ENCODE results near the gene NPAS2.

The NPAS2 gene

DNA sequence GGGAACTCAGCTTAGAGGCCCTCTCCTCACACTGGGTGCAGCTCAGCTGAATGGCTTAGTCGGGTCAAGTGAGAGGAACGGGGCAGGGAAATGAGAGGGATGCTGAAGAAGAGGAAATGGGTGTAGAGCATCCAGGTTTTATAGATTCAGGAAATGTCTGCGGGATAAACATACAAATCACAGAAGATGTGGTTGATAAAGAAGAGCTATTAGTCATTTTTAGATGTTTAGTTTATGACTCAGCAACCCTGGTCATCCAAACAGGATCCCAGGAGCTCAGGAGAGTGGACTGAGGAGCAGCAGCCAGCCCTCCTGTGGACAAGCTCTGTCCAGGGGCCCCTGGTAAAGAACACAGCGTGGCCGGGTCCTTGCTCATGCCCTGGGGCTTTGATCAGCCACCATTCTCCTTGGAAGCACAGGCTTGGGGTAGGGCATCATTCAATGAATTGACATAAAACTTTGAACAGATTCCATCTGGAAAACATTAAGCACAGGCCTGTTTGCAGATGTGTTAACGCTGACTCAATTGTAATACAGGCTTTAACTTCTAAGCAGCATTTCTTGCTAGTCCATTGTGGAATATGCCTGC, 83.0 kb downstream of the NPAS2 start:
- TF ChIP-seq, protein P1, sequence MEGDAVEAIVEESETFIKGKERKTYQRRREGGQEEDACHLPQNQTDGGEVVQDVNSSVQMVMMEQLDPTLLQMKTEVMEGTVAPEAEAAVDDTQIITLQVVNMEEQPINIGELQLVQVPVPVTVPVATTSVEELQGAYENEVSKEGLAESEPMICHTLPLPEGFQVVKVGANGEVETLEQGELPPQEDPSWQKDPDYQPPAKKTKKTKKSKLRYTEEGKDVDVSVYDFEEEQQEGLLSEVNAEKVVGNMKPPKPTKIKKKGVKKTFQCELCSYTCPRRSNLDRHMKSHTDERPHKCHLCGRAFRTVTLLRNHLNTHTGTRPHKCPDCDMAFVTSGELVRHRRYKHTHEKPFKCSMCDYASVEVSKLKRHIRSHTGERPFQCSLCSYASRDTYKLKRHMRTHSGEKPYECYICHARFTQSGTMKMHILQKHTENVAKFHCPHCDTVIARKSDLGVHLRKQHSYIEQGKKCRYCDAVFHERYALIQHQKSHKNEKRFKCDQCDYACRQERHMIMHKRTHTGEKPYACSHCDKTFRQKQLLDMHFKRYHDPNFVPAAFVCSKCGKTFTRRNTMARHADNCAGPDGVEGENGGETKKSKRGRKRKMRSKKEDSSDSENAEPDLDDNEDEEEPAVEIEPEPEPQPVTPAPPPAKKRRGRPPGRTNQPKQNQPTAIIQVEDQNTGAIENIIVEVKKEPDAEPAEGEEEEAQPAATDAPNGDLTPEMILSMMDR (IDR thresholded peaks at IDR 0.05; ENCODE audit: insufficient read depth, low read depth, low read length, missing control alignments), result no peak
- H3K4me3 ChIP-seq (ENCODE audit: low read depth, low read length), result no peak overlapping the region
- no peak for DNase-seq (ENCODE audit: low read depth)

DNA sequence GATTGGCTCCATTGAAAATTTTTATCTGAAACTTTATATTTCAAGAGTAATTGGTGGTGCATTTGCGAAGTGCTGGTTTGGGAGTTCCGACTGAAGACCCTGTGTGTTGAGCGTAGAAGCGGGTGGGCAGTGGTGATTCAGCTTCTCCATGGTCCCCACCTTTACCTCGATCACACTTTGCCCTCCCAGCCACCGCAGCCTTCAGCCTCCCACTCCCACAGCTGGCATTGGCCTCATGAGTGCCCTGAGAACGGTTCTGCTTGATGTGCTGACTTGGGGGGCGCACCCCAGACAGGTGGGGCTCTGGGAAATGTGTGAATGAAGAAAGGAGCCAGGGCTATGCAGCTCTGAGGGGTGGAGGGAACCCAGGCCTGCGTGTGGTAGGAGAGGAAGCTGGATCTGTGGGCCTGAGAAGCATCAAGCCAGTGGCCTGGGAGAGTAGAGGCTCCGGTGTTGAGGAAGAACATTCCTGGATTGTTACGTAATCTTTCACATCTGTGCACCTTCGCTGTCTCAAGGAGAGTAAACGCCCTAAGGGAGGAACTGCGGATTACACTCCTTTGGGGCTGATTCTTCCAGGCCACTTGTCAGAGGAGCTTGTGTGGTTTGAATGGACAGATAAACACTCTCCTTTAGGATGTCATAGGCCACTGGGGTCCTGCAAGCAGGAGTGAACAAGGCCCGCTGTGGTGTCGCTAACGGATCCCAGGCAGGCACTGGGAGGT, 83.8 kb downstream of the NPAS2 start:
- TF ChIP-seq, protein P1 (IDR thresholded peaks at IDR 0.05; ENCODE audit: insufficient read depth, low read depth, low read length, missing control alignments), result no peak
- no peak for DNase-seq (ENCODE audit: low read depth)
- H3K4me3 ChIP-seq (ENCODE audit: low read depth, low read length), result no peak overlapping the region

DNA sequence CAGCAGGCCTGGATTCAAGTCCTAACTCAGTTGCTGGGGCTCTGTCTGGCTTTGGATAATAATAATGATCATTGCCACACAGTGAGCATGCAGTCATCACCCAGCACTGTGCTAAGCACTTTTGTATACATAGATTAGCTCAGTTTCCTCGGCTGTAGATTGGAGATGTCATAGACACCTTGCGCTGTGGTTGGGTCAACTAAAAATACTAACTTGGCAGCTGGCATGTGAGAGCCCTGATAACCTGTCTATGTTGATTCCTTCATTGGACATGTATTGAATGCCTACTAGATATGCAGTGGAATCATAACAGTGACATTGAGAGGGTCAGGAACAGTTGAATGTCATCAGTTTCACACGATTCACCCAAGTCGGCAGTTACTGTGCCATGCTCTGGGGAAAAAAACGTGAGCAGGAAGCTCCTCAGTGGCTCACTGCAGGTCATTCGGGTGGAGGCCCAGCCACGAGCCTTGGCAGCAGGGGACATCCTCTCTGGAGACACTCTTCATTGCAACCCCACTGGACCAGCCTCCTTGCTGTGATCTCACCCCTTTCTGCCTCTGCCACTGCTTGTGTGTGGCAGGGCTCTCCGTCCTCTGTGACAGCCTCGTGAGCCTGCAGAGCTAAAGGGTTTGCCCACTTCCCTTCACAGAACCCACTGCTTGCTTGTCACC, 85.3 kb downstream of the NPAS2 start:
- DNase-seq (ENCODE audit: low read depth), result no peak
- TF ChIP-seq, protein P1 (IDR thresholded peaks at IDR 0.05; ENCODE audit: insufficient read depth, low read depth, low read length, missing control alignments), result no peak
- H3K4me3 ChIP-seq (ENCODE audit: low read depth, low read length), result no peak overlapping the region

DNA sequence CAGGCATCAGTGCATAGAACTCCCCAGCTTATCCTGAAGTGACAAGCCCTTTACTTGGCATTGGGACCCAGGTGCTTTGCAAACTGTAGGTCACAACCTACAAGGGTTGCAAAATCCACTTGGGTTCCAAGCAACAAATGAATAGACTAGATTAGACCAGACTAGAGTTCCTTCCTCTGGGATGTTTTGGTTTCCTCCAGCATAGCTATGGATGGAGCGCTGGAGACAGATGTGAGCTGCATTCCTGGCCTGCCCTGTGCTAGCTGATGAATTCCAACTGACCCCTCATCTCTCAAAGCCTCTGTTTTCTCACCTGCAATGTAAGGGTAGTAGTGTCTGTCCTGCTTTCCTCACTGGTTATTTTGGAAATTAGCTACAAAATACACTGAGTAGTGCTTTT, 86.2 kb downstream of the NPAS2 start:
- TF ChIP-seq, protein P1 (IDR thresholded peaks at IDR 0.05; ENCODE audit: insufficient read depth, low read depth, low read length, missing control alignments), result no peak
- no peak overlapping the region for H3K4me3 ChIP-seq (ENCODE audit: low read depth, low read length)
- DNase-seq (ENCODE audit: low read depth), result no peak

DNA sequence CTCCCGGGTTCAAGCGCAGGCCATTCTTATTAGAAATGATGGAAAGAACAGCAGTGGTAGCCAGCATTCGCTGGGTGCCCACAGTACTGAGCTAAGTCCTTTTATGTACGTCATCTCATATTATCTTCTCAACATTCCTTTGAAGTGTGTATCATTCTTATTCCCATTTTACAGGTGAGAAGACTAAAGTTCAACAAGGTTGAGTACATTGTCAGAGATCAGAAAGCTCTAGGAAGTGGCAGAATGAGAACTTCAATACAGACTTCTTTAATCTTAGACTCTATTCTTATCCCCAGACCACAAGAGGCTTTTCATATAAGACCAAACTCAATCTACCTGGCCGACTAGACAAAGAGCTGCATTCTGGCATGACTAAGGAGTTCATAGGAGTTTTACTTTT, 86.7 kb downstream of the NPAS2 start:
- no peak for DNase-seq (ENCODE audit: low read depth)
- TF ChIP-seq, protein P1 (IDR thresholded peaks at IDR 0.05; ENCODE audit: insufficient read depth, low read depth, low read length, missing control alignments), result no peak

GRCh38 chr2:100907832-100908231, 87.9 kb downstream of the NPAS2 start:
- TF ChIP-seq, protein P1 (IDR thresholded peaks at IDR 0.05; ENCODE audit: insufficient read depth, low read depth, low read length, missing control alignments), result no peak
- no peak for DNase-seq (ENCODE audit: low read depth)
- H3K4me3 ChIP-seq (ENCODE audit: low read depth, low read length), result no peak overlapping the region

More for the DNA sequence above, 86.7 kb downstream of the NPAS2 start:
- H3K4me3 ChIP-seq (ENCODE audit: low read depth, low read length), result no peak overlapping the region

Data from GM12865 (cell line).